ENCODE data around the gene RNF141. TPM values are rescaled to one million over a fixed set of nuclear protein-coding genes. Genes with fewer than 3 reads are reported as not detected.

Gene RNF141
- total RNA-seq, 1 donor from 2014 or later: 50.0 TPM

DNA sequence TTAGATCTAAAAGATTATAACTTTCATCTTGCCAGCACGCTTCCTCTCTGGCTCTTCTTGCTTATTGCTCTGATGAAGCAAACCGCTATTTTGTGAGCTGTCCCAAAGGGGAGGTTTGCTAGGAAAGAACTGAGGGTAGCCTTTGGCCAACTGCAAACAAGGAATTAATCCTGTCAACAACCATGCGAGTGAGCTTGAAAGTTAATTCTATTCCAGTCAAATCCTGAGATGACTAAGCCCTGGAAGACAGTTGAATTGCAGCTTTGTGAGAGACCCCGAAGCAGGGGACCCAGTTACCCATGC is 10.3 kb upstream of the RNF141 start:
- no peak overlapping the region for H3K4me3 ChIP-seq
- intact Hi-C loops (cut with DNase I): no loop called here
- H3K36me3 ChIP-seq: no peaks in the 10 kb centered on the region
- H3K4me1 ChIP-seq: no peaks in the 10 kb centered on the region
- no peaks in the 10 kb centered on the region for H3K27me3 ChIP-seq
- H3K27ac ChIP-seq: no peak overlapping the region
- TF ChIP-seq, protein P1, sequence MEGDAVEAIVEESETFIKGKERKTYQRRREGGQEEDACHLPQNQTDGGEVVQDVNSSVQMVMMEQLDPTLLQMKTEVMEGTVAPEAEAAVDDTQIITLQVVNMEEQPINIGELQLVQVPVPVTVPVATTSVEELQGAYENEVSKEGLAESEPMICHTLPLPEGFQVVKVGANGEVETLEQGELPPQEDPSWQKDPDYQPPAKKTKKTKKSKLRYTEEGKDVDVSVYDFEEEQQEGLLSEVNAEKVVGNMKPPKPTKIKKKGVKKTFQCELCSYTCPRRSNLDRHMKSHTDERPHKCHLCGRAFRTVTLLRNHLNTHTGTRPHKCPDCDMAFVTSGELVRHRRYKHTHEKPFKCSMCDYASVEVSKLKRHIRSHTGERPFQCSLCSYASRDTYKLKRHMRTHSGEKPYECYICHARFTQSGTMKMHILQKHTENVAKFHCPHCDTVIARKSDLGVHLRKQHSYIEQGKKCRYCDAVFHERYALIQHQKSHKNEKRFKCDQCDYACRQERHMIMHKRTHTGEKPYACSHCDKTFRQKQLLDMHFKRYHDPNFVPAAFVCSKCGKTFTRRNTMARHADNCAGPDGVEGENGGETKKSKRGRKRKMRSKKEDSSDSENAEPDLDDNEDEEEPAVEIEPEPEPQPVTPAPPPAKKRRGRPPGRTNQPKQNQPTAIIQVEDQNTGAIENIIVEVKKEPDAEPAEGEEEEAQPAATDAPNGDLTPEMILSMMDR (IDR thresholded peaks at IDR 0.05): no peak
- no peak for DNase-seq
- H3K9me3 ChIP-seq: no peaks in the 10 kb centered on the region
- no peak for ATAC-seq

DNA sequence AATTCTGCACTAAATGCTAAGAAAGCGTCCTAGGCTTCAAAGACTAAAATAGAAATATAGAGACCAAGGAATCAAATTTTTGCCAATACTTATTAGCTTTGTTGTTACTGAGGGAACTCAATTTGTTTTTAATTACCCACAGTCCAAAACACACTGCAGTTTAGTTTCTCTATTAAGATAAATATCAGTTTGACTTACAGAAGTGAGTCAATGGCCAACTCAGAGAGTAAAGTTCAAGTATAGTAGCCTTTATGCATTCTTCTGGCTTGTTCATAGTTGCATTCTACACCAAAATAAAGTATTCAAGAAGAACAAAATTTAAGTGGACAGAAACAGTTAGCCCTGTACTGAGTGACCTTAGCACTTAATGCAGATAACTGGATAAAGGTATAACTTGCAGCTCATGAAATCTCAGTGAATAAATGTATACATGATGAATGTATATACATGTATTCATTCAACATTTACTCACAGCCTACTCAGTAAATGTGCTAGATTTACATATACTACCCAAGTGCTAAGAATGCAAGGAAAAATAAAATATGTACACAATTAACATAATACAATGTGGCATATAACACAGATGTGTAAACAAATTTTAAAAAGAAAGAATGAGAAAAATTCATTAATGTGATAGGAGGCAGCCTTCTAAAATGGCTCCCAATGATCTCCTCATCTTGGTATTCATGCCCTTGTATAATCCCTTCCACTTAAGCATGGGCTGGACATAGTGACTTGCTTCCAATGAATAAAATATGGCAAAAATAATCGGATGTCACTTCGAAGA is 9.7 kb upstream of the RNF141 start:
- Histone ChIP-seq H3K36me3 (no peaks in the 10 kb centered on the region), H3K4me3 (no peak overlapping the region), H3K27ac (no peak overlapping the region), H3K4me1 (no peaks in the 10 kb centered on the region), H3K27me3 (no peaks in the 10 kb centered on the region), H3K9me3 (no peaks in the 10 kb centered on the region)
- TF ChIP-seq, protein P1 (IDR thresholded peaks at IDR 0.05): no peak
- ATAC-seq (no peak), DNase-seq (no peak)
- intact Hi-C loops (cut with DNase I): no loop called here

- no peak for ATAC-seq
- TF ChIP-seq, protein P1 (IDR thresholded peaks at IDR 0.05): no peak
- Histone ChIP-seq H3K9me3 (no peaks in the 10 kb centered on the region), H3K27me3 (no peaks in the 10 kb centered on the region), H3K36me3 (no peaks in the 10 kb centered on the region), H3K4me3 (no peak overlapping the region), H3K27ac (no peak overlapping the region), H3K4me1 (peaks cover 5% of the 10 kb centered on the region)
- intact Hi-C loops (cut with DNase I): no loop called here
- DNase-seq: no peak
These were observed 3.8 kb upstream of the RNF141 start for GRCh38 chr11:10544491-10545465.

- TF ChIP-seq, protein P1 (IDR thresholded peaks at IDR 0.05): no peak
- Histone ChIP-seq H3K27ac (no peak overlapping the region), H3K36me3 (no peaks in the 10 kb centered on the region), H3K4me3 (no peak overlapping the region), H3K27me3 (no peaks in the 10 kb centered on the region), H3K9me3 (no peaks in the 10 kb centered on the region), H3K4me1 (peaks cover 9% of the 10 kb centered on the region)
- intact Hi-C loops (cut with DNase I): no loop called here
- DNase-seq: no peak
- ATAC-seq: no peak
These were observed 2.8 kb upstream of the RNF141 start for GRCh38 chr11:10543782-10544181.

DNA sequence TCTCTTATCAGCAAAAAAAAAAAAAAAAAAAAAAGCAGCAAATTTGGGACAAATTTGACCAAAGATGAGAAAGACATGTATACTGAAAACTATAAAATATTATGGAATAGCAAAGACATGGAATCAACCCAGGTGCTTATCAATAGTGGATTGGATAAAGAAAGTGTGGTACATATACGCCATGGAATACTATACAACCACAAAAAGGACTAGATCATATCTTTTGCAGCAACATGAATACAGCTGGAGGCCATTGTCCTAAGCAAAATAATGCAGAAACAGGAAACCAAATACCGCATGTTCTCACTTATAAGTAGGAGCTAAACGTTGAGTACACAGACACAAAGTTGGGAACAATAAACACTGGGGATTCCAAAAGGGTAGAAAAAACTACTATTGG is 1.8 kb upstream of the RNF141 start:
- ATAC-seq (no peak), DNase-seq (no peak)
- Histone ChIP-seq H3K27ac (no peak overlapping the region), H3K9me3 (no peaks in the 10 kb centered on the region), H3K27me3 (no peaks in the 10 kb centered on the region), H3K4me3 (no peak overlapping the region), H3K4me1 (peaks cover 17% of the 10 kb centered on the region), H3K36me3 (no peaks in the 10 kb centered on the region)
- intact Hi-C loops (cut with DNase I): no loop called here
- TF ChIP-seq, protein P1 (IDR thresholded peaks at IDR 0.05): no peak

Data from upper lobe of right lung (tissue), 1 donor.